AG04449 (cell line): ENCODE results near the gene TXK.

Experiments used
- CTCF ChIA-PET: fragments of 350-600 bp; formaldehyde crosslinking; extraction: SDS; loops from one replicate; lab custom pipeline; 2021; ENCODE audit warnings: antibody characterized with exemption; lab: Yijun Ruan, JAX
- POLR2A ChIA-PET: fragments of 400-600, 350-600 bp; formaldehyde crosslinking; extraction: SDS; loops from one replicate; lab custom pipeline; 2020; ENCODE audit warnings: antibody characterized with exemption, inconsistent platforms; lab: Yijun Ruan, JAX
- DNase-seq: peaks from one replicate; pipeline ENCODE4 v3.0.0-alpha.2; 2010; ENCODE audit warnings: low read depth, low spot score
- H3K4me3 ChIP-seq: 2 replicates; pipeline ENCODE4 v1.5.1; 2011; ENCODE audit warnings: low read depth, mild to moderate bottlenecking, control low read depth, low read length
- TF ChIP-seq, protein P1 (sequence below): IDR thresholded peaks from one replicate; pipeline ENCODE4 v1.5.1; 2011; ENCODE audit warnings: mild to moderate bottlenecking, moderate library complexity, low read length, control low read depth, inconsistent platforms; ENCODE audit not compliant: insufficient read depth; ENCODE audit errors: missing control alignments

The TXK gene

DNA sequence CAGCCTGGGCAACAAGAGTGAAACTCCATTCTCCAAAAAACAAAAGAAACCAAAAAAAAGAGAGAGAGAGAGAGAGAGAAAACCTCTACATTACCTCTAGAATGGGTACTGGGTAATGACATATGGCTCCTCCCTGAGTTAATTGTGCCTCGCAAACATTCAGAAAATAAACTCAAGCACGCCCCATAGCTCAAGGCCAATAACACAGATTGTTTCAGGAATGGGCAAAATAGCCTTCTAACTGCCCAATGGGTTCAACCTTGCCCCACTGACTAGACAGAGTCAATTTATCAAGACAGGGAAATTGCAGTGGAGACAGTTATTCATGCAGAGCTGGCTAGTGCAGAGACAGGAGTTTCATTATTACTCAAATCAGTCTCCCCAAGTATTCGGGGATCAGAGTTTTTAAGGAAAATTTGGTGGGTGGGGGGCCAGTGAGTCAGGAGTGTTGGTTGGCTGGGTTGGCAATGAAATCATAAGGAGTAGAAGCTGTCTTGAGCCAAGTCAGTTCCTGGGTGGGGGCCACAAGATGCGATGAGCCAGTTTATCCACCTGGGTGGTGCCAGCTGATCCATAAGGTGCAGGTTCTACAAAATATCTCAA lies 92.4 kb downstream of the TXK start:
- CTCF ChIA-PET = no interaction called here
- no peak overlapping the region for H3K4me3 ChIP-seq
- POLR2A ChIA-PET = no interaction called here
- TF ChIP-seq, protein P1, sequence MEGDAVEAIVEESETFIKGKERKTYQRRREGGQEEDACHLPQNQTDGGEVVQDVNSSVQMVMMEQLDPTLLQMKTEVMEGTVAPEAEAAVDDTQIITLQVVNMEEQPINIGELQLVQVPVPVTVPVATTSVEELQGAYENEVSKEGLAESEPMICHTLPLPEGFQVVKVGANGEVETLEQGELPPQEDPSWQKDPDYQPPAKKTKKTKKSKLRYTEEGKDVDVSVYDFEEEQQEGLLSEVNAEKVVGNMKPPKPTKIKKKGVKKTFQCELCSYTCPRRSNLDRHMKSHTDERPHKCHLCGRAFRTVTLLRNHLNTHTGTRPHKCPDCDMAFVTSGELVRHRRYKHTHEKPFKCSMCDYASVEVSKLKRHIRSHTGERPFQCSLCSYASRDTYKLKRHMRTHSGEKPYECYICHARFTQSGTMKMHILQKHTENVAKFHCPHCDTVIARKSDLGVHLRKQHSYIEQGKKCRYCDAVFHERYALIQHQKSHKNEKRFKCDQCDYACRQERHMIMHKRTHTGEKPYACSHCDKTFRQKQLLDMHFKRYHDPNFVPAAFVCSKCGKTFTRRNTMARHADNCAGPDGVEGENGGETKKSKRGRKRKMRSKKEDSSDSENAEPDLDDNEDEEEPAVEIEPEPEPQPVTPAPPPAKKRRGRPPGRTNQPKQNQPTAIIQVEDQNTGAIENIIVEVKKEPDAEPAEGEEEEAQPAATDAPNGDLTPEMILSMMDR = no peak
- DNase-seq = no peak

DNA sequence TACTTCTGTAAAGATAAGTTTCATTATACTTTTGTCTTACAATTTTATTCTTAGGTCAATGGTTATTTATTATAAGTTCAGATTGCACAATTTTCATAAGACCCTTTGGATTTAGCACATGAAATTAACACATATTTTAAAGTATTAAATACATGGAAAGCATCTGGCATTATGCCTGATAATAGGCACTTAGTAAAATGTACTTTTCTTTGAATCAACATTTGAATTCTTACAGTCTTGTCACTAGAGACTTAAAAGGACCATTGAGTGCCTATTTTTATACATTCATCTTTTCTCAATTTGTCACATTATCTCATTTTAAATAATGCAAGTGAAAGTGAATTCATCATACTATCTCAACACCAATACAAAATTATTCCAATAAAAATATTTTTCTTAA lies 94.5 kb downstream of the TXK start:
- H3K4me3 ChIP-seq = no peak overlapping the region
- TF ChIP-seq, protein P1 = no peak
- CTCF ChIA-PET = no interaction called here
- POLR2A ChIA-PET = no interaction called here
- no peak for DNase-seq

DNA sequence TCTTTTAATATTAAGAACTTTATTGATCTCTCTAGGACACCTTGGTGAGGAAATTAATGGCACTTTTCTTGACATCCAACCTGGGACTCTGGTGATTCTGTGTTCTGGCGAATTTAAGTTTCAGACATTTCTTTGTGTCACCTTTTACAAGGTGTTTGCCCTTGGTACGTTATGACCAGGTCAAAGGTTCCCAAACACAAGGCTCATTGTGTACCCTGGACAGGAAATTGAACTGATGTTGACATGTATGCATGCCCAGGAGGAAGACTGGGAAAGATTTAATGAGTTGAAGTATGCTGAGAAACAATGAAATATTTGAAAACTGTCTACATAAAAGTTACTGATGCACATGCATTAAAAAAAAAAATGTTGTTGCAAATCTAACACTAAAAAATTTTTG lies 95.4 kb downstream of the TXK start:
- CTCF ChIA-PET = no interaction called here
- TF ChIP-seq, protein P1 = no peak
- no peak for DNase-seq
- no peak overlapping the region for H3K4me3 ChIP-seq
- POLR2A ChIA-PET = no interaction called here

DNA sequence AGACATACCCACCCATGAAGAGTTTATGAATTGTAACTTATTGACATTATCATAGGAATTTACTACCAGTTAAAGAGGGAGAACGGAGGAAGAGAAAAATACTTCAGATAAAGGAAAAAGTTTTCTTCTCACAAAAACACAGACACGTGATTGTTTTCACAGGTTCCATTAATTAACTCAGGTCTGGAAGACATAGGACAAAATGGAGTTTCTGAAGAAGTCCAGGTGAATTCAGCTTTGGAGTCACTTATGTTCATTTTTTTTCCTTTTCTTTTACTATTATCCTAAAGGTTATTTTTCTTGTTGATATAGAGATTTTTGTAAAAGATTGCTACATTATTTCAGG lies 97.0 kb downstream of the TXK start:
- no peak overlapping the region for H3K4me3 ChIP-seq
- DNase-seq = no peak
- TF ChIP-seq, protein P1 = no peak
- ChIA-PET POLR2A (no interaction called here), CTCF (interaction anchor here (1.7 kb wide), 1 partner anchor 28 kb away, joined by 3 read pairs; no protein-coding TSS in a partner anchor)

DNA sequence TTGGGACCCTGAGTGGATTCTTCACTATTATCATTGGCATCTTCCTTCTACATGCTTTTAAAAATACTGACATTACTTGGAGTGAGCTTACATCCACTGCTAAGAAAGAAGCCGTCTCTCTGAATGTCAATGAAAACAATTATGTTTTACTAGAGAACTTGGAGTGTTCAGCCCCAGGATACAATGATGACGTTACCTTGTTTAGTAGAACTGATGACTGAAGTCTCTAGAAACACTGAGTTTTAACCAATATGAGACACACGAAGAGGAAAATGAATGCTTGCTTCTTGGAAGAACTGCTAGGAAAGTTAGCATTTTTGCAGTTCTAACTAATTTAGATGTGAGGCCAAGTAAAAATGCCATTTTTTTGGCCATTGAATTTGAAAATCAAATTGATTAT lies 98.1 kb downstream of the TXK start:
- H3K4me3 ChIP-seq = no peak overlapping the region
- TF ChIP-seq, protein P1 = no peak
- DNase-seq = no peak
- ChIA-PET POLR2A (no interaction called here), CTCF (interaction anchor here (1.3 to 2.3 kb wide), 3 partner anchors 34 to 510 kb away, joined by 3 to 9 read pairs (median 4); no protein-coding TSS in a partner anchor)

DNA sequence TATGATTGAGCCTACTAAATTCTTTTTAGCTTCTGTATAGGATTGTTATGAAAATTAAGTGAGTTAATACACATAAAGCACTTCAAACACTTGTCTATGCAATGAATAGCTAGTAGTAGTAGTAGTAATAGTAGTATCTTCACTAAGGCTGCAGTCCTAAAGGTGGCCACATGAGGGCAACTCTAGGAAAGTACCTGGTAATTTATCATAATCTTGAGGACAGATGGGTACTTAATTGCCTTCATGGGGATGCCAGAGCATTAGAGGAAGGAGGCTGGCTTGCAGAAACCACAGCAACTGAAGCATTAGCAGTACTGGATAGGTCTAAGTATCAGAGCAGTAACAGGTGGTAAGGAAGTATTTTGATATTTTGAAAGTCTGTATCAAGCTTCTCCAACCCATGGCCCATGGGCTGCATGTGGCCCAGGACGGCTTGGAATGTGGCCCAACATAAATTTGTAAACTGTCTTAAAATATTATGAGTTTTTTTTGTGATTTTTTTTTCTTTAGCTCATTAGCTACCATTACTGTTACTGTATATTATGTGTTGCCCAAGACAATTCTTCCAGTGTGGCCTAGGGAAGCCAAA lies 100.1 kb downstream of the TXK start:
- ChIA-PET CTCF (interaction anchor here (0.8 to 3.3 kb wide), 16 partner anchors 9 to 512 kb away, joined by 3 to 22 read pairs (median 4); no protein-coding TSS in a partner anchor), POLR2A (no interaction called here)
- TF ChIP-seq, protein P1 = peak; percentile 30
- H3K4me3 ChIP-seq = no peak overlapping the region
- DNase-seq = no peak
